Measurements from ENCODE around the gene NCK1. TPM values are rescaled to one million over a fixed set of nuclear protein-coding genes. Genes with fewer than 3 reads are reported as not detected.
"Not testable (repeated sequence)": the region's sequence is repeated elsewhere in the genome, so short reads cannot be mapped to it uniquely, and the experiment has no call there.

The NCK1 gene
- total RNA-seq, 1 donor from 2014 or later, result 108 TPM

DNA sequence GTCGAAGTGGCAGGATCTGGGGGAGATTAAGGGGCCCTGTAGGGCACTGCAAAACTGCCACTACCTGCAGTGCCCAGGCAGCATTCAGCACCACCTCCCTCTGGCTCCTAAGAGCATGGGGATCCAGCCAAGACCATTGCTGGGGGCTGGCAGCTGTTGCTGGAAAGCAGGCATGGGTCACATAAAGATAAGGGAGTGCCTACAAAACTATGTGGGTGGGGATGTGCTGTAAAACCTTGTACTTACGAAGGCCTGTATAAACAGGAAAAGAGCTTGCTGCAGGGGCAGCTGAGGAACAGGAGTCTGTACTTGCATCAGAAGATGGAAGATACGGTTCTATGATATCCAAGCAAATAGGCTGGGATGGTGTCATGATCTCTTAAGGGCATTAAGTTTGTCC lies 122.8 kb downstream of the NCK1 start:
- DNase-seq (ENCODE audit: low read depth in 2 of 2), result peak in 1 of 2 donors; percentile 26

DNA sequence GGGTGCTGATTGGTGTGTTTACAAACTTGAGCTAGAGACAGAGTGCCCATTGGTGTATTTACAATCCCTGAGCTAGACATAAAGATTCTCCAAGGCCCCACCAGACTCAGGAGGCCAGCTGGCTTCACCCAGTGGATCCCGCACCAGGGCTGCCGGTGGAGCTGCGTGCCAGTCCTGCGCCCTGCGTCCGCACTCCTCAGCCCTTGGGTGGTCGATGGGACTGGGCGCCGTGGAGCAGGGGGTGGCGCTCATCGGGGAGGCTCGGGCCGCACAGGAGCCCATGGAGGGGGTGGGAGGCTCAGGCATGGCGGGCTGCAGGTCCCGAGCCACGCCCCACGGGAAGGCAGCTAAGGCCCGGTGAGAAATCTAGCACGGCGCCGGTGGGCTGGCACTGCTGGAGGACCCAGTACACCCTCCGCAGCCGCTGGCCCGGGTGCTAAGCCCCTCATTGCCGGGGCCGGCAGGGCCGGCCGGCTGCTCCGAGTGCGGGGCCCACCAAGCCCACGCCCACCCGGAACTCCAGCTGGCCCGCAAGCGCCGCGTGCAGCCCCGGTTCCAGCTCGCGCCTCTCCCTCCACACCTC lies 125.5 kb downstream of the NCK1 start:
- not testable (repeated sequence) for DNase-seq (ENCODE audit: low read depth in 2 of 2)

DNA sequence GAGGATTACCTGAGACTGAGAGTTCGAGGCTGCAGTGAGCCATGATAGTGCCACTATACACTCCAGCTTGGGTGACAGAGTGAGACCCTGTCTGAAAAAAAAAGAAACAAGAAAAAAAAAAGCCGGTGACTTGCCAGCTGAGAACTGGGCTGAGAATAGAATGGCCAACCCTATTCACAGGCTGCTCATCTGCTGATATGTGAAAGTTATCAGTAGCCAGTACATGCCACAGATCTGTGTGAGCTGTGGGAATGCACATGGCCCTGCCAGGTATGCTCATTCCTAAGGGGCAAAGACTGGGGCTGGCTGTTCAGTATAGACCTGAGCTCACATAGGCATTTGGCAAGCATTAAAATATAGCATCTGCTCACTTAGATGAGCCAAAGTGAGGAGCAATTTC lies 126.6 kb downstream of the NCK1 start:
- DNase-seq (ENCODE audit: low read depth in 2 of 2), result no peak

DNA sequence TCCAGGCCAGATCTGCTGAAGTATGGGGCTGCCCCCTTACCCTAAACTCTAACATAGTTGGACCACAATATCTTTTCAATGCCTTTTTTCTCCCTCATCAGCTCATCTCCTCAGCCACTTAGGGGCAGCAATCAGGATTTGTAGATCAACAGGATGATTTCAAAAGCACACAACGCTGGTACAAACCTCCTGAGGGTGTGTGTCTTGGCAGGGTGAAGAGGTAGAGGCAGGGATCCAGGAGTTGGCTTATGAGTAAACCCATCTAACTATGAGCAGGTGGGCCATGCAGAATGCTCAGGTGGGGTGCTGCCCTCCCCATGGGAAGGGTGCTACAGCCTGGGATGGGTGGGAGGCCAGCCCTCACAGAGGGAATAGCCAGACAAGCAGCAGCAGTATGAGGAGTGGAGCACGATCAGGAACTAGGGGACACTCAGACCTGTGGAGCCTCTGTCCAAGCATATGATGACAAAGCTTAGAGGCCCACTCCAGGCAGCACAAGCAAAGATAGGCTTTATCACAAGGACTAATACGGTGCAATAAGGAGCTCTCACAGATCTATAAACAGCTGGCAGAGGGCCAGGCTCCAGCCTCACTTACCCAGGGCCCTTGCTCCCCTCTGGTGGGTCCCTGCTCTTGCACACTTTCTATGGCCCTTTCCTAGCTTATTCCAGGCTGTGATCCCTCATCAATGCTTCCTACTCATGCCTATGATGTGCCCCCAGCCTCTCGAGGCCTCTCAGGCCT lies 127.9 kb downstream of the NCK1 start:
- no peak for DNase-seq (ENCODE audit: low read depth in 2 of 2)

DNA sequence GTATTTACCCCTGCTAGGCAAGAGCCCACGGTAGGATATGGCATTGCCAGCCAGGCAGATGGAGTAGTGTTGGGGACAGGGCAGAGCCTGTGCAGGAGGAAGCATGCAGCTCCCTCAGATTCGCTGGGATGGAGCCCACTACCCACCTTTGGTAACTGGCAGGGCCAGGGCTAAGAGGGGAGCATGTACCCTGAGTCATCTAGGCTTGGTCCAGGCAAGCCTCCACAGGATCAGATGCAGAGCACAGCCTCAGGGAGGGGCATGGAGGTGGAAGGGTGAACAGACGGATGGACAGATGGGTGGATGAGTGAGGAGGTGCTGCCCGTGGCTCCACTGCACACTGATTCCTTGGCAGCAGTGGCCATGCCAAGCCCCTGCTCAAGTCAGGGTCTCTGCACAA lies 128.8 kb downstream of the NCK1 start:
- DNase-seq (ENCODE audit: low read depth in 2 of 2), result no peak

DNA sequence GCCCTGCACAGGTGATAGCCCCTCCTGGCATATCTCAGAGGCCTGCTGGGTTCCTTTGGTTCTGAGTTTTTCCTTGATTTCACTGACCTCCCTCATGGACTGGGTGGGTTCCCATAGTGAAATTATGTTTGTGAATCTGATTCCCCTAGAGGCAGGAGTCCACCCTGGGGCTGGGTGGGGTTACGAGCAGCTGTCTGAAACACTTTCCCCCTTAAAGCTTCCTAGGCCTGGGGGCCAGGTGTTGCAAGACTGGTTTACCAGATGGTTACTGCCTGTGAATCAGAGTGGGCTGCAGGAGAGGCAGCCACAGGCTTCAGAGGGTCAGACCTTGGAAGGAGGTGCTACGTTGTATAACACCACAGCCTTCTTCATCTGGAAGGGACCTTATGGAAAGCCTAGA lies 130.1 kb downstream of the NCK1 start:
- DNase-seq (ENCODE audit: low read depth in 2 of 2), result no peak

DNA sequence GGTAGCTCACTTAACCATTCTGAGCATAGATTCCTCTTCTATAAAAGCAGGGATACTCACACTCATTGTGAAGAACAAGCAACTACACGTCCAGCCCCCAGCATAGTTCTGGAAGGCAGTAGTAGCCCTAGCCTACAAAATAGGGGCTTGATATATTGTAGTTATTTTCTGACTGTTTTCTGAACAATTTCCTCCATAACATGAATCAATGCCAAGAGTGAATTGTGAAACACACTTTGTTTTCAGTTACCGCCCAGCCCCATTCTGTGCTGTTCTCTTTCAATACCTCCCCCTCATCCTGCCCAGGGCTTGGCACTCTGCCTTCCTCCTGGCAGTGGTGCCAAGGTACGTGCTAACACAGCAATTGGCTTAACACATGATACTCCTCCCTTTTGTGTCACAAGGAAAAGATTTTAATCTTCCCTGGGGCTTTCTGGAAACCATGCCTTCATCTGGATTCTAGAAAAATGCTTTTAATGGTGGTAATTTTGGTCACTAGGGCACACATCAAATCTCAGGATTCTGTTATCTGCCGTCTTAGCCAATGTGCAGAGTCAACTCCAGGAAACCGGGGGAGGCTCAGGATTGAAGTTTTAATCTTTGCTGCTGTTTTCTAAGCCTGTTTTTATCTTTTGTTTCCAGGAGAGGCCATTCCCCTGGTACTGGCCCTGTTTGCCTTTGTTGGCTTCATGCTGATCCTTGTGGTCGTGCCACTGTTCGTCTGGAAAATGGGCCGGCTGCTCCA lies 132.9 kb downstream of the NCK1 start:
- DNase-seq (ENCODE audit: low read depth in 2 of 2), result peak; percentile 86 to 94

DNA sequence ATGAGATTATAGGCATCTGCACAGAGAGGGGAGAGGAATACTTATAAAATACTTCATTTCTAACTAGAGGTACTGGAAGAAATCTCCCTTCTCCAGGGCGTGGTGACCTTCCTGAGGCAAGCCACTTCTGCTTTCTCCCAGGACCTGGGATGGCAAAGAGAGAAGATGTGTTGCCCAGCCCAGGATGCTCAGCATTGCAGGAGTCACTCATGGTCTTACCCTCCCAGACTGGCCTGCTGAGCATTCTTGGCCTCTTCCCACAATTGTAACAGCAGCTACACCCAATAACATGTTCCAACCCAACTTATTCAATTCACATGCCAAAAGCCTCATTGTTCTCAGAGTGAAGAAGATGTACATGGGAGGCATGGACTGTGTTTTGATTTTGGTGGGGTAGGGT lies 133.6 kb downstream of the NCK1 start:
- DNase-seq (ENCODE audit: low read depth in 2 of 2), result peak in 1 of 2 donors; percentile 7

Other genes starting within 250 kb of the NCK1 start
- 19.6 and 25.4 TPM in 2 replicates for gene STAG1, start 109.8 kb upstream of the NCK1 start, total RNA-seq
- gene SLC35G2, start 43.1 kb upstream of the NCK1 start, total RNA-seq, result 14.6 and 24.2 TPM in 2 replicates
- 0.22 and 0.79 TPM in 2 replicates for gene IL20RB, start 95.8 kb downstream of the NCK1 start, total RNA-seq